Heart right ventricle (tissue), 16 donors: ENCODE measurements around the gene TDRD7. TPM values are rescaled to one million over a fixed set of nuclear protein-coding genes. Genes with fewer than 3 reads are reported as not detected.

Source experiments
- ATAC-seq, 8 donors: fragments of 200-7000 bp; cut with Tn5 transposase; one replicate each; pipeline ENCODE4 v1.9.1; 2020; ENCODE audit warnings: mild to moderate bottlenecking in 8 of 8, moderate library complexity in 8 of 8, moderate number of reproducible peaks in 1 of 8
- DNase-seq, 2 donors: peaks; one replicate each; pipeline ENCODE4 v3.0.0-alpha.2; 2020
- H3K27ac ChIP-seq, 10 donors: fragments of 200-600 bp; sonication (generic) in 2 of 10; one replicate each; pipeline versions ENCODE4 v1.5.0 to v1.8.0; 2020 to 2022; ENCODE audit warnings: mild to moderate bottlenecking in 3 of 10
- H3K27me3 ChIP-seq, 7 donors: fragments of 200-600 bp; one replicate each; pipeline ENCODE4 v1.8.0; 2021 to 2022; ENCODE audit warnings: mild to moderate bottlenecking in 2 of 7
- H3K36me3 ChIP-seq, 9 donors: fragments of 200-600 bp; sonication (generic) in 1 of 9; one replicate each; pipeline versions ENCODE4 v1.5.0 to v1.8.0; 2020 to 2022; ENCODE audit warnings: mild to moderate bottlenecking in 2 of 9
- H3K4me1 ChIP-seq, 9 donors: fragments of 200-600 bp; sonication (generic) in 1 of 9; one replicate each; pipeline versions ENCODE4 v1.5.0 to v1.8.0; 2020 to 2022; ENCODE audit warnings: mild to moderate bottlenecking in 4 of 9
- H3K4me3 ChIP-seq, 10 donors: fragments of 200-600 bp; sonication (generic) in 2 of 10; one replicate each; pipeline versions ENCODE4 v1.5.0 to v1.8.0; 2020 to 2022; ENCODE audit warnings: mild to moderate bottlenecking in 7 of 10, moderate library complexity in 2 of 10
- H3K9me3 ChIP-seq, 11 donors: fragments of 200-600 bp in 10 of 11; sonication (generic) in 2 of 11; one replicate each; pipeline versions ENCODE4 v1.5.0 to v1.8.0; 2013 to 2022; ENCODE audit warnings: mild to moderate bottlenecking in 2 of 11, control low read depth in 1 of 11, moderate library complexity in 1 of 11
- WGBS, 2 donors: extraction: QIAGEN DNeasy Blood & Tissue Kit; methylation state at CpG; one replicate each; pipeline ENCODE4 v1.1.7; 2013; ENCODE audit warnings: inconsistent platforms in 1 of 2; 5-methylcytosine and 5-hydroxymethylcytosine counted together
- intact Hi-C, 10 donors: fragments of 100-400 bp; cut with DNase I; formaldehyde crosslinking; loops; one replicate each; pipeline versions ENCODE4 v1.11.1 to v1.14.2; 2022
- polyA plus RNA-seq, 2 donors: library from polyadenylated mRNA; stranded (reverse); fragments of 200-250 nt; gene quantifications; one replicate each; pipeline ENCODE4 v1.2.3, GENCODE V29; 2013
- total RNA-seq, 10 donors: library from RNA; stranded (reverse); fragmentation: NEBNext Ultra II Directional in 3 of 10; extraction: Animal tissue kit (Norgen Biotek cat#: 25700) in 3 of 10; gene quantifications; one replicate each; pipeline versions ENCODE4 v1.2.1 to v1.2.4, GENCODE V29; 2021 to 2023
- TF ChIP-seq, protein P1 (sequence below), 9 donors: fragments of 200-600 bp; sonication (generic) in 2 of 9; IDR thresholded peaks; one replicate each; pipeline versions ENCODE4 v1.5.0 to v1.8.0; 2021 to 2022; ENCODE audit warnings: antibody characterized with exemption in 9 of 9, mild to moderate bottlenecking in 5 of 9, moderate library complexity in 1 of 9
- donor health status: Arrhythmogenic right ventricular cardiomyopathy.
- donor health status: ischemic (EF 13 %, LVEDD 7.1; RV severe dilation, severe dysfunction).
- donor health status: healthy with polysubstance abuse.
- donor health status: DM: no; HTN: yes; CAD: no.
- donor health status: DM: no; HTN: no; CAD: no.
- donor health status: ischemic (EF 25% LVEDD 6.9; RV normal size, moderate dysfunction).
- donor health status: ischemic (EF 25% LVEDD 5.7; RV mildly dilated, moderate dysfunction).
- donor health status: healthy.
- donor health status: DM: yes; HTN: yes; CAD: no.
- donor health status: Ischemic cardiomyopathy.
- donor health status: ischemic (EF 35%, LVEDD 5.7; RV mildly dilated, moderate dysfunction).
- donor health status: nonischemic (EF 11% LVEDD 7.7; RV severe dilation, severe dysfunction).
- donor health status: DM: yes; HTN: yes; CAD: no.
- donor health status: PGD.
- donor health status: ischemic (EF 29% LVEDD 5.4; RV normal size, mild dysfunction).
- donor health status: nonischemic (EF 23%, LVEDD 6.1; RV moderate dilation, normal function).

TDRD7 gene
- total and polyA plus RNA-seq, 12 donors, result 4.0 to 12.8 (median 8.0) TPM

DNA sequence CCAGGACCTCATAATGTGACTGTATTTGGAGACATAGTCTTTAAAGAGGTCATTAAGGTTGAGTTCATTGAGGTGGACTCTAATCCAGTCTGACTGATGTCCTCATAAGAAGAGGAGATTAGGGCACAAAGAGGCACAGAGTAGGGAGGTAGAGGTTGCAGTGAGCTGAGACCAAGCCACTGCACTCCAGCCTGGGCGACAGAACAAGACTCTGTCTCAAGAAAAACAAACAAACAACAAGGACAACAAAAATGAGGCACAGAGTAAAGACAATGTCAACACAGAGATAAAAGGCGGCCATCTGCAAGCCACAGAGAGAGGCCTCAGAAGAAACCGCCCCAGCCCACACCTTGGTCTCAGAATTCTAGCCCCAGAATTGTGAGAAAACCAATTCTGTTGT, 17.0 kb upstream of the TDRD7 start:
- peaks cover 0 to 7% (median 0%) of the 10 kb centered on the region in 9 donors for H3K4me1 ChIP-seq
- intact Hi-C loops, result loop anchor here in 5 of 10 donors (5.0 kb wide), 1 partner anchor 538 kb away; no protein-coding TSS in a partner anchor
- peaks cover 0 to 6% (median 0%) of the 10 kb centered on the region in 7 donors for H3K27me3 ChIP-seq
- no peak for DNase-seq
- WGBS, 2 donors, result 66 to 76% methylated on average over 3 of the region's 3 CpGs
- no peaks in the 10 kb centered on the region for H3K36me3 ChIP-seq
- ATAC-seq, result no peak
- TF ChIP-seq, protein P1, sequence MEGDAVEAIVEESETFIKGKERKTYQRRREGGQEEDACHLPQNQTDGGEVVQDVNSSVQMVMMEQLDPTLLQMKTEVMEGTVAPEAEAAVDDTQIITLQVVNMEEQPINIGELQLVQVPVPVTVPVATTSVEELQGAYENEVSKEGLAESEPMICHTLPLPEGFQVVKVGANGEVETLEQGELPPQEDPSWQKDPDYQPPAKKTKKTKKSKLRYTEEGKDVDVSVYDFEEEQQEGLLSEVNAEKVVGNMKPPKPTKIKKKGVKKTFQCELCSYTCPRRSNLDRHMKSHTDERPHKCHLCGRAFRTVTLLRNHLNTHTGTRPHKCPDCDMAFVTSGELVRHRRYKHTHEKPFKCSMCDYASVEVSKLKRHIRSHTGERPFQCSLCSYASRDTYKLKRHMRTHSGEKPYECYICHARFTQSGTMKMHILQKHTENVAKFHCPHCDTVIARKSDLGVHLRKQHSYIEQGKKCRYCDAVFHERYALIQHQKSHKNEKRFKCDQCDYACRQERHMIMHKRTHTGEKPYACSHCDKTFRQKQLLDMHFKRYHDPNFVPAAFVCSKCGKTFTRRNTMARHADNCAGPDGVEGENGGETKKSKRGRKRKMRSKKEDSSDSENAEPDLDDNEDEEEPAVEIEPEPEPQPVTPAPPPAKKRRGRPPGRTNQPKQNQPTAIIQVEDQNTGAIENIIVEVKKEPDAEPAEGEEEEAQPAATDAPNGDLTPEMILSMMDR (IDR thresholded peaks at IDR 0.05), result no peak
- H3K27ac ChIP-seq, result no peak overlapping the region
- no peaks in the 10 kb centered on the region for H3K9me3 ChIP-seq
- H3K4me3 ChIP-seq, result no peak overlapping the region

DNA sequence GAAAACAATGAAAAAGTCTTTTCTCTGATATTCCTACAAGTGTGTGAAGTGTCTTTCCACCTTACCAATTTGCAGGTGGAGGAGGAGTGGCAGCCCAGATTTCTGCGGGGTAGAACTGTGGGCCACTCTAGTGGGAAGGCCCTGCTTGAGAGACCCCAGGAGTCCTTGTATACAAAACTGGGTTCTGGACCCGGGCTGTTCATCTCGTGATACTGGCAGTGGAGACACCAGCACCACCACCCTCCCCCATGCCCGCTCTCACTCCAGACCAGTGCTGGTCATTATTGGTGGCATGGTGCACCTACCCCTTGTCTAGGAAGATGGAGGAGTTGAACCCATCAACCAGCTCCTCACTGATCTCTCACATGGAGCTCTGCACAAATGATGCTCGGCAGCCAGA, 16.2 kb upstream of the TDRD7 start:
- peaks cover 0 to 7% (median 0%) of the 10 kb centered on the region in 9 donors for H3K4me1 ChIP-seq
- no peak for ATAC-seq
- no peaks in the 10 kb centered on the region for H3K36me3 ChIP-seq
- no peak overlapping the region for H3K27ac ChIP-seq
- TF ChIP-seq, protein P1 (IDR thresholded peaks at IDR 0.05), result no peak
- no peaks in the 10 kb centered on the region for H3K27me3 ChIP-seq
- WGBS, 2 donors, result 92 to 95% methylated on average over 5 of the region's 5 CpGs
- intact Hi-C loops, result loop anchor here in 5 of 10 donors (5.0 kb wide), 1 partner anchor 538 kb away; no protein-coding TSS in a partner anchor
- H3K9me3 ChIP-seq, result no peaks in the 10 kb centered on the region
- no peak for DNase-seq
- H3K4me3 ChIP-seq, result no peak overlapping the region

DNA sequence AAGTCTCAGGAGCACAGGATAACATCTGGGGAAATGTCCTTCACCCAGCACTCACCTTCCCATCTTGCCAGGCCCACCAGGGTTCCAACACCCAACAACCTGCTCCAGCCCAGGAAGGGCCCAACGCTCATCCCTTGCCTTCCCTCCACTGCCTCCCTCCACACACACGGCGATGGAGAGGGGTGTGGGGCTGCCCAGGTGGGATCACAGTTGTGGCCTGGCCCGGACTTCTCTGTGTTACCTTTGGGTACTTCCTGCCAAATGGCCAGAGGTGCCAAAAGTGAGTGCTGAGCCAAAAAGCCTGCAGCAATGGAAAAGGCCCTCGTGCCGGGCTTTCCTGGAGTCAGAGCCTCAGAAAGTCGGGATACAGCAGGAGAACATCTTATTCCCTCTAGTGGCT, 15.6 kb upstream of the TDRD7 start:
- 81 to 84% methylated on average over 7 of the region's 7 CpGs for WGBS, 2 donors

DNA sequence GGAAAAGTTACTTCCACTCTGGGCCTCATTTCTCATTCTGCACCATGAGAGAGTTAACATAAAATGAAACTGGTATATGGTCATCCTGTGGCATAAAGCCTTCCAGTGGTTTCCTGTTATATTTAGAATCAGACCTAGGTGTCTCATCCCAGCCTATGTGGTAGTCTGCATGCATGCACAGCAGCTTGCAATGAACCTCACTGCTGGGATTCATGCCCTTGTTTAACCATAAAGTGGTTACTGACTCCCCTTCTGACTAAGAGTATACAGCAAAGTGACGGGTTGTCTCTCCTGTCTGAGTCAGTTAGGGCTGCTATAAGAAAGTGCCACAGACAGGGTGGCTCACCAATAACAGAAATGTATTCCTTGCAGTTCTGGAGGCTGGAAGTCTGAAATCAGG, 14.7 kb upstream of the TDRD7 start:
- TF ChIP-seq, protein P1 (IDR thresholded peaks at IDR 0.05), result no peak
- Histone ChIP-seq H3K9me3 (no peaks in the 10 kb centered on the region), H3K4me1 (peaks cover 0 to 7% (median 0%) of the 10 kb centered on the region in 9 donors), H3K27ac (no peak overlapping the region), H3K27me3 (no peaks in the 10 kb centered on the region), H3K36me3 (no peaks in the 10 kb centered on the region), H3K4me3 (no peak overlapping the region)
- ATAC-seq (no peak), DNase-seq (no peak)
- intact Hi-C loops, result loop anchor here in 5 of 10 donors (5.0 kb wide), 1 partner anchor 540 kb away; no protein-coding TSS in a partner anchor
- WGBS, 2 donors, result 96 to 98% methylated on average over 1 of the region's 1 CpG

More for the DNA sequence above, 15.6 kb upstream of the TDRD7 start:
- DNase-seq (no peak), ATAC-seq (no peak)
- no peak overlapping the region for H3K4me3 ChIP-seq
- H3K4me1 ChIP-seq, result peaks cover 0 to 7% (median 0%) of the 10 kb centered on the region in 9 donors
- H3K9me3 ChIP-seq, result no peaks in the 10 kb centered on the region
- TF ChIP-seq, protein P1 (IDR thresholded peaks at IDR 0.05), result no peak
- intact Hi-C loops, result loop anchor here in 5 of 10 donors (5.0 kb wide), 1 partner anchor 539 kb away; no protein-coding TSS in a partner anchor
- H3K27me3 ChIP-seq, result no peaks in the 10 kb centered on the region
- no peak overlapping the region for H3K27ac ChIP-seq
- H3K36me3 ChIP-seq, result no peaks in the 10 kb centered on the region
